HG03045 (cell line): ENCODE results near the gene LY86.
"Not testable (repeated sequence)": the region's sequence is repeated elsewhere in the genome, so short reads cannot be mapped to it uniquely, and the experiment has no call there.

Experiments used
- ATAC-seq: cut with Tn5 transposase; IDR thresholded peaks from one replicate; pipeline ENCODE4 v1.9.1; 2021; ENCODE audit warnings: mild to moderate bottlenecking, moderate library complexity; ENCODE audit not compliant: unreplicated experiment

Gene LY86

GRCh38 chr6:6595952-6596351 lies 7.4 kb downstream of the LY86 start:
- ATAC-seq = no peak

GRCh38 chr6:6596529-6597328 lies 8.2 kb downstream of the LY86 start:
- ATAC-seq = no peak

- ATAC-seq = no peak
Measured at GRCh38 chr6:6597682-6598081, 9.2 kb downstream of the LY86 start.

GRCh38 chr6:6599468-6599873 lies 11.0 kb downstream of the LY86 start:
- ATAC-seq = no peak

GRCh38 chr6:6600875-6601274 lies 12.4 kb downstream of the LY86 start:
- ATAC-seq = no peak

GRCh38 chr6:6602262-6602661 lies 13.7 kb downstream of the LY86 start:
- ATAC-seq = no peak

- ATAC-seq = no peak
Measured at GRCh38 chr6:6603317-6603716, 14.8 kb downstream of the LY86 start.

- ATAC-seq = no peak
Measured at GRCh38 chr6:6604015-6604414, 15.5 kb downstream of the LY86 start.

- ATAC-seq = no peak
Measured at GRCh38 chr6:6604566-6604965, 16.0 kb downstream of the LY86 start.

- no peak for ATAC-seq
Measured at GRCh38 chr6:6605873-6606272, 17.4 kb downstream of the LY86 start.

- ATAC-seq = not testable (repeated sequence)
Measured at GRCh38 chr6:6606391-6607030, 18.0 kb downstream of the LY86 start.

GRCh38 chr6:6609450-6609849 lies 20.9 kb downstream of the LY86 start:
- ATAC-seq = no peak

- ATAC-seq = peak; percentile 83
Measured at GRCh38 chr6:6610031-6610591, 21.6 kb downstream of the LY86 start.

GRCh38 chr6:6611486-6611885 lies 23.0 kb downstream of the LY86 start:
- no peak for ATAC-seq

GRCh38 chr6:6612308-6612707 lies 23.8 kb downstream of the LY86 start:
- ATAC-seq = no peak

- ATAC-seq = not testable (repeated sequence)
Measured at GRCh38 chr6:6613103-6613718, 24.7 kb downstream of the LY86 start.

GRCh38 chr6:6614096-6614982 lies 25.8 kb downstream of the LY86 start:
- ATAC-seq = no peak

GRCh38 chr6:6614983-6615349 lies 26.4 kb downstream of the LY86 start:
- ATAC-seq = no peak

- ATAC-seq = no peak
Measured at GRCh38 chr6:6616656-6617055, 28.1 kb downstream of the LY86 start.

- no peak for ATAC-seq
Measured at GRCh38 chr6:6619021-6619794, 30.7 kb downstream of the LY86 start.
